Panc1 (cell line): ENCODE results near the gene SLIT3. TPM values are rescaled to one million over a fixed set of nuclear protein-coding genes. Genes with fewer than 3 reads are reported as not detected.

Experiments used
- ATAC-seq: fragments of 200-7000 bp; cut with Tn5 transposase; 2 replicates; pipeline ENCODE4 v1.9.1; 2020; ENCODE audit warnings: mild to moderate bottlenecking, moderate library complexity
- BruUV-seq: library from RNA; stranded (reverse); fragments of 400-500 nt; replicated peaks from 2 replicates; lab custom pipeline; 2021; lab: Mats Ljungman, UMichigan
- CTCF ChIA-PET: fragments of 300-600 bp; sonication (Branson Sonifier 250); formaldehyde crosslinking; loops from one replicate; lab custom pipeline; 2022; ENCODE audit warnings: antibody characterized with exemption; lab: Charles Lee
- POLR2A ChIA-PET: fragments of 300-600 bp; sonication (Branson Sonifier 250); formaldehyde crosslinking; loops from one replicate; lab custom pipeline; 2022; ENCODE audit warnings: antibody characterized with exemption; lab: Charles Lee
- DNase-seq: peaks from one replicate; pipeline ENCODE4 v3.0.0-alpha.2; 2010; ENCODE audit warnings: low read depth, low spot score
- H3K27ac ChIP-seq: 2 replicates; pipeline ENCODE4 v1.5.1; 2011; ENCODE audit warnings: mild to moderate bottlenecking, low read length, inconsistent platforms
- H3K27me3 ChIP-seq: fragments of 200-500 bp; sonication (Bioruptor generic); 2 replicates; pipeline ENCODE4 v1.6.0; 2014; ENCODE audit warnings: low read length, inconsistent platforms; ENCODE audit not compliant: control insufficient read depth, insufficient read depth
- H3K36me3 ChIP-seq: fragments of 200-500 bp; sonication (Bioruptor generic); 2 replicates; pipeline ENCODE4 v1.5.1; 2014; ENCODE audit warnings: inconsistent platforms, mild to moderate bottlenecking, low read length, moderate library complexity; ENCODE audit not compliant: control insufficient read depth, insufficient read depth
- H3K4me1 ChIP-seq: 2 replicates; pipeline ENCODE4 v1.5.1; 2011; ENCODE audit warnings: inconsistent platforms, mild to moderate bottlenecking, low read length, moderate library complexity; ENCODE audit not compliant: control insufficient read depth, insufficient read depth
- H3K4me3 ChIP-seq, 2 experiments: 2 replicates each; pipeline ENCODE4 v1.5.1; 2011 to 2012; ENCODE audit warnings: low read depth in 2 of 2, low read length in 2 of 2, mild to moderate bottlenecking in 2 of 2, inconsistent platforms in 1 of 2, moderate library complexity in 1 of 2
- H3K9me3 ChIP-seq: fragments of 200-500 bp; sonication (Bioruptor generic); 2 replicates; pipeline ENCODE4 v1.5.1; 2014; ENCODE audit warnings: low read depth, mild to moderate bottlenecking, inconsistent platforms, low read length, moderate library complexity; ENCODE audit not compliant: control insufficient read depth, insufficient read depth
- CTCF ChIP-seq: fragments of 450-650 bp; IDR thresholded peaks from 2 replicates; pipeline ENCODE4 v1.5.1; 2017; ENCODE audit warnings: mild to moderate bottlenecking
- POLR2AphosphoS5 ChIP-seq: IDR thresholded peaks from 2 replicates; pipeline ENCODE4 v1.6.1; 2012; ENCODE audit warnings: mild to moderate bottlenecking, low read depth, low read length, moderate library complexity
- SIN3A ChIP-seq: IDR thresholded peaks from 2 replicates; pipeline ENCODE4 v1.6.1; 2012; ENCODE audit warnings: low read depth, mild to moderate bottlenecking, low read length, moderate library complexity, borderline replicate concordance; ENCODE audit not compliant: insufficient read depth
- TCF7L2 ChIP-seq: IDR thresholded peaks from 2 replicates; pipeline ENCODE4 v1.6.1; 2011; ENCODE audit warnings: mild to moderate bottlenecking, low read depth, low read length, inconsistent platforms
- in situ Hi-C: cut with HindIII; loops from 2 replicates; pipeline ENCODE4 v1.10.0; 2016; ENCODE audit warnings: low sequenced_read_pairs, low pct_unique_long_range_greater_than_20kb
- intact Hi-C: fragments of 100-400 bp; cut with micrococcal nuclease; formaldehyde crosslinking; loops from one replicate; pipeline ENCODE4 v1.10.0; 2022; ENCODE audit not compliant: unreplicated experiment
- total RNA-seq: library from RNA; stranded (reverse); gene quantifications from one replicate; pipeline ENCODE4 v1.2.1, GENCODE V29; 2021; ENCODE audit not compliant: unreplicated experiment
- TF ChIP-seq, protein P1 (sequence below), 2 experiments: IDR thresholded peaks; 2 replicates each; pipeline ENCODE4 v1.6.1; 2011 to 2012; ENCODE audit warnings: low read depth in 2 of 2, control low read depth in 1 of 2, low read length in 1 of 2, mild to moderate bottlenecking in 1 of 2, moderate library complexity in 1 of 2; ENCODE audit not compliant: insufficient read depth in 1 of 2

Gene SLIT3
- total RNA-seq, 1 experiment from 2014 or later: 26.4 TPM

GRCh38 chr5:168832308-168832707 lies 468.6 kb downstream of the SLIT3 start:
- Histone ChIP-seq H3K4me1 (no peaks in the 10 kb centered on the region), H3K27ac (no peak overlapping the region), H3K36me3 (no peaks in the 10 kb centered on the region), H3K27me3 (peaks cover under 1% of the 10 kb centered on the region), H3K4me3 (no peak overlapping the region), H3K9me3 (no peaks in the 10 kb centered on the region)
- DNase-seq (no peak), ATAC-seq (no peak)
- ChIA-PET CTCF (no interaction called here), POLR2A (no interaction called here)
- TF ChIP-seq SIN3A: no peak
- no peak for TF ChIP-seq TCF7L2
- TF ChIP-seq CTCF: no peak
- TF ChIP-seq, protein P1, sequence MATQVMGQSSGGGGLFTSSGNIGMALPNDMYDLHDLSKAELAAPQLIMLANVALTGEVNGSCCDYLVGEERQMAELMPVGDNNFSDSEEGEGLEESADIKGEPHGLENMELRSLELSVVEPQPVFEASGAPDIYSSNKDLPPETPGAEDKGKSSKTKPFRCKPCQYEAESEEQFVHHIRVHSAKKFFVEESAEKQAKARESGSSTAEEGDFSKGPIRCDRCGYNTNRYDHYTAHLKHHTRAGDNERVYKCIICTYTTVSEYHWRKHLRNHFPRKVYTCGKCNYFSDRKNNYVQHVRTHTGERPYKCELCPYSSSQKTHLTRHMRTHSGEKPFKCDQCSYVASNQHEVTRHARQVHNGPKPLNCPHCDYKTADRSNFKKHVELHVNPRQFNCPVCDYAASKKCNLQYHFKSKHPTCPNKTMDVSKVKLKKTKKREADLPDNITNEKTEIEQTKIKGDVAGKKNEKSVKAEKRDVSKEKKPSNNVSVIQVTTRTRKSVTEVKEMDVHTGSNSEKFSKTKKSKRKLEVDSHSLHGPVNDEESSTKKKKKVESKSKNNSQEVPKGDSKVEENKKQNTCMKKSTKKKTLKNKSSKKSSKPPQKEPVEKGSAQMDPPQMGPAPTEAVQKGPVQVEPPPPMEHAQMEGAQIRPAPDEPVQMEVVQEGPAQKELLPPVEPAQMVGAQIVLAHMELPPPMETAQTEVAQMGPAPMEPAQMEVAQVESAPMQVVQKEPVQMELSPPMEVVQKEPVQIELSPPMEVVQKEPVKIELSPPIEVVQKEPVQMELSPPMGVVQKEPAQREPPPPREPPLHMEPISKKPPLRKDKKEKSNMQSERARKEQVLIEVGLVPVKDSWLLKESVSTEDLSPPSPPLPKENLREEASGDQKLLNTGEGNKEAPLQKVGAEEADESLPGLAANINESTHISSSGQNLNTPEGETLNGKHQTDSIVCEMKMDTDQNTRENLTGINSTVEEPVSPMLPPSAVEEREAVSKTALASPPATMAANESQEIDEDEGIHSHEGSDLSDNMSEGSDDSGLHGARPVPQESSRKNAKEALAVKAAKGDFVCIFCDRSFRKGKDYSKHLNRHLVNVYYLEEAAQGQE (IDR thresholded peaks at IDR 0.05; ENCODE audit: insufficient read depth in 1 of 2, low read depth in 2 of 2, low read length in 1 of 2): no peak
- TF ChIP-seq POLR2AphosphoS5: no peak
- no TSS peak for BruUV-seq
- in situ Hi-C loops: no loop called here
- intact Hi-C loops: no loop called here

DNA sequence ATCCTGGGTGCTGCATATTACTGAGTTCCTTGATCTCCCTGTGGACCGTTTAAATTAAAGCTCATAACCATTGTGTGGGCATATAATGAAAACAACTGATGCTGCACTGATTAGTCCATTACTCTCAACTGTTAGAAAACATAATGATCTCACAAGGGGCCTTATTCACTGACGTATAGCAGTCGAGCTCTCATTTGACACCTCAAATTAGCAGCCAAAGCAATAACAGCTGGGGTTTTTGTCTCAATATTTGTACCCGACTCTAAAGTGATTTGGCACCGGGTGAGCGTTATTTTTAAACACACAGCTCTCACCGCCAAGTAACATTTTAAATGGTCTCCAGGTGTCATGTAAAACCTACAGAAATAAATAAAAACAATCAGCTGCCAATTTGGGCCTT lies 469.6 kb downstream of the SLIT3 start:
- Histone ChIP-seq H3K4me1 (no peaks in the 10 kb centered on the region), H3K9me3 (no peaks in the 10 kb centered on the region), H3K4me3 (no peak overlapping the region), H3K36me3 (no peaks in the 10 kb centered on the region), H3K27me3 (no peaks in the 10 kb centered on the region), H3K27ac (no peak overlapping the region)
- ChIA-PET CTCF (no interaction called here), POLR2A (no interaction called here)
- DNase-seq (no peak), ATAC-seq (no peak)
- in situ Hi-C loops (no loop called here), intact Hi-C loops (no loop called here)
- no TSS peak for BruUV-seq
- no peak for TF ChIP-seq POLR2AphosphoS5
- TF ChIP-seq TCF7L2: no peak
- TF ChIP-seq SIN3A: no peak
- no peak for TF ChIP-seq CTCF
- TF ChIP-seq, protein P1 (IDR thresholded peaks at IDR 0.05; ENCODE audit: insufficient read depth in 1 of 2, low read depth in 2 of 2, low read length in 1 of 2): no peak
